Measurements from ENCODE around the gene SLIT2.

Gene SLIT2

GRCh38 chr4:20264688-20265087 is 13.0 kb downstream of the SLIT2 start:
- no peak for DNase-seq (ENCODE audit: low read depth)
- H3K4me3 ChIP-seq (ENCODE audit: low read depth, low read length), result no peak overlapping the region
- TF ChIP-seq, protein P1, sequence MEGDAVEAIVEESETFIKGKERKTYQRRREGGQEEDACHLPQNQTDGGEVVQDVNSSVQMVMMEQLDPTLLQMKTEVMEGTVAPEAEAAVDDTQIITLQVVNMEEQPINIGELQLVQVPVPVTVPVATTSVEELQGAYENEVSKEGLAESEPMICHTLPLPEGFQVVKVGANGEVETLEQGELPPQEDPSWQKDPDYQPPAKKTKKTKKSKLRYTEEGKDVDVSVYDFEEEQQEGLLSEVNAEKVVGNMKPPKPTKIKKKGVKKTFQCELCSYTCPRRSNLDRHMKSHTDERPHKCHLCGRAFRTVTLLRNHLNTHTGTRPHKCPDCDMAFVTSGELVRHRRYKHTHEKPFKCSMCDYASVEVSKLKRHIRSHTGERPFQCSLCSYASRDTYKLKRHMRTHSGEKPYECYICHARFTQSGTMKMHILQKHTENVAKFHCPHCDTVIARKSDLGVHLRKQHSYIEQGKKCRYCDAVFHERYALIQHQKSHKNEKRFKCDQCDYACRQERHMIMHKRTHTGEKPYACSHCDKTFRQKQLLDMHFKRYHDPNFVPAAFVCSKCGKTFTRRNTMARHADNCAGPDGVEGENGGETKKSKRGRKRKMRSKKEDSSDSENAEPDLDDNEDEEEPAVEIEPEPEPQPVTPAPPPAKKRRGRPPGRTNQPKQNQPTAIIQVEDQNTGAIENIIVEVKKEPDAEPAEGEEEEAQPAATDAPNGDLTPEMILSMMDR (IDR thresholded peaks at IDR 0.05; ENCODE audit: control insufficient read depth, extremely low read depth, insufficient read depth), result no peak

- DNase-seq (ENCODE audit: low read depth), result no peak
- H3K4me3 ChIP-seq (ENCODE audit: low read depth, low read length), result no peak overlapping the region
- TF ChIP-seq, protein P1 (IDR thresholded peaks at IDR 0.05; ENCODE audit: control insufficient read depth, extremely low read depth, insufficient read depth), result no peak
Measured at GRCh38 chr4:20265726-20266125, 14.0 kb downstream of the SLIT2 start.

DNA sequence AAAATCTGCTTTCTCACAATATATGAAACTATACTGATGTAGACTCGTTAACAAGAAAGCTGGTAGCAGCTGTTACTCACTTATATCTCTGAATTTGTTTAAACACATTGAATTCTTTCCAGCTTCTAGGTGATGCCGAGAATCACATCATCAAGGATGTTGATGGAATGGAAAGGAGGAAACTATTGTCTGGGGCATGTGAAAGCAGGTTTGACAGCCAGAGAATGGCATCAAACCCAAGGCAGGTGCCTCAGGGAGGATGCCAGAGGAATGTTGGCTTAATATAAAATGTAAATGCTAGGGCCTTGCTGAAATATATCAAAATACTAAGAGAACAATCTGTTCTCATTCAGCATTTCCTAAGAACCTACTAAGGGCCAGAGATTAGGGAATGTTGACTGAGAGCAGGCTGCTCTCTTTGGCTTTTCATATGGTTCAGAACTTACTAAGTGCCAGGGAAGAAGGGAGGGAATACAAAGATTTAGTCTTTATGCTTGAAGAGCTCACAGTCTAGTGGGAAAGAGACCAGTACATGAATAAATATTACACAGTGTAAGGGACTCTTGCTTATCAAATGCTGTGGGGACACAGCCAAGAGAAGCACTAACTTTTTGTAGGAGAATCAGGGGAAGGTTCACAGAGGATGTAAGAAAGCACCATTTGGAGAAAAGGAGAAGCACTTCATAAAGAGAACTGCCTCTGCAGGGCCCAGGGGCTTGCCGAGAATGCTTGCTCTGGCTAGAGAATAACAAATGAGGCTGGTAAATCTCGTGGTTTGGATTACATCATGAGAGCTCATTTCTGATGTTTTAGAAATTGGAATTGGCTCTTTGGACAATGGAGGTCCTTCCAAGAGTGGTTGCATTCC is 14.7 kb downstream of the SLIT2 start:
- DNase-seq (ENCODE audit: low read depth), result no peak
- H3K4me3 ChIP-seq (ENCODE audit: low read depth, low read length), result no peak overlapping the region
- TF ChIP-seq, protein P1 (IDR thresholded peaks at IDR 0.05; ENCODE audit: control insufficient read depth, extremely low read depth, insufficient read depth), result no peak

DNA sequence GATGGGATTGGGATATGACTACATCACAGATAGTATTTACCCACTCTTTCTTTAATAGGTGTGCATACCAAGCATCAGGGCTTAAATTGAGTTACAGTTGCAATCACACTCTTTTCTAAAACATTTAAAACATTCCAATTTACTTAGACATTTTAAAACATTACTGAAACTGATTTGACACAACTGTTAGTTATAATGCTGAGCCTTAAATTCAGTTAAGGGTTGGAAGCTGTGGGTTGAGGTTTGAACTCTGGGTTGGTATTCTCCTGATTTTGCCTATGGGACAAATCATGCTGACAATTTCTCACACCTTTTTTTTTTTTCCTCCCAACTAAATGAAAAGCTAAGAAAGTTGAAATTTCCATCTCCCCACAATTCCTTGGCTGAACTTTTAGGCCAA is 16.3 kb downstream of the SLIT2 start:
- DNase-seq (ENCODE audit: low read depth), result no peak
- TF ChIP-seq, protein P1 (IDR thresholded peaks at IDR 0.05; ENCODE audit: control insufficient read depth, extremely low read depth, insufficient read depth), result no peak
- H3K4me3 ChIP-seq (ENCODE audit: low read depth, low read length), result no peak overlapping the region

DNA sequence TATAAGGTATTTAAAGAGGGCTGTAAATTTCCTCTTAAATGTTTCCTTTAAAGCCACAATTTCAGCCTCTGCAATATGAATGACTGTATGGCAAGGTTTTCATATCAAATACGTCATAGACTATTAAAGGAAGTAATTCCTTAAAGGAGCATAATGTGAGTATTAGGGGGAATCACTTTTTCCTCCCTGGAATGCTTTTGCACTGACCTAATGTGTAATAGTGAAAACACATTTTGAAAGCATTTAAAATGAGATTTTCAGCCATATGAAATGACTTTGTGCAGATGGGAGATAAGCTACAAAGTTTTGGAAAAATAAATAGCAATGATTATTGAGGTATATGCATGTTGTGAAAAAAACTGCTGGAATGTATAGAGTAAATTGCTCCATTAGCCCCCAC is 17.6 kb downstream of the SLIT2 start:
- H3K4me3 ChIP-seq (ENCODE audit: low read depth, low read length), result no peak overlapping the region
- TF ChIP-seq, protein P1 (IDR thresholded peaks at IDR 0.05; ENCODE audit: control insufficient read depth, extremely low read depth, insufficient read depth), result no peak
- no peak for DNase-seq (ENCODE audit: low read depth)

DNA sequence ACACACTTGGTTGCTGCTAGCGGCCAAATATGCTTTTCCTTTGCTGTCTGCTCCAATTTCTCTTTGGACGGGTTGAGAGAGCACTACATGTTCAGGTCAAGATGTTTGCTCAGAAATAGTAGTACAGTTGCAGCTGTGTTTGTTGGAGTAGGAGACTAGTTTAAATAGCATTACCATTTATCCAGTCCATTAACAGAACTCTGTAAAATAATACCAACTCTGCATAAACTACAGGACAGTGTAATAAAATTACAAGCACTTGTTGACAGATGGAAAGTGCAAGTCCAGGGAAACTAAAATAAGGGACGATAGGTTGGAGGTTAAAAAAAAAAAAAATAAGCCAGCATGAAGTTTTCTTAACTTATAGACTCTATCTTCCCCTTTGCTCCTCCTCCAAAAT is 20.2 kb downstream of the SLIT2 start:
- TF ChIP-seq, protein P1 (IDR thresholded peaks at IDR 0.05; ENCODE audit: control insufficient read depth, extremely low read depth, insufficient read depth), result no peak
- H3K4me3 ChIP-seq (ENCODE audit: low read depth, low read length), result no peak overlapping the region
- DNase-seq (ENCODE audit: low read depth), result no peak
